Measurements from ENCODE around the gene TTLL5. TPM values are rescaled to one million over a fixed set of nuclear protein-coding genes. Genes with fewer than 3 reads are reported as not detected.

Gene TTLL5
- total RNA-seq, 2 donors from 2014 or later: 26.5 to 37.3 TPM

- no peaks in the 10 kb centered on the region for H3K9me3 ChIP-seq
- no peaks in the 10 kb centered on the region for H3K27me3 ChIP-seq
- TF ChIP-seq CTCF (IDR thresholded peaks at IDR 0.05): no peak
- no peaks in the 10 kb centered on the region for H3K4me1 ChIP-seq
- no peak overlapping the region for H3K9ac ChIP-seq (ENCODE audit: low read depth in 2 of 2, low read length in 2 of 2)
- intact Hi-C loops (cut with DNase I): no loop called here
- H3K4me3 ChIP-seq: no peak overlapping the region
- no peak for DNase-seq
- H3K36me3 ChIP-seq: no peaks in the 10 kb centered on the region
- no peak overlapping the region for H3K27ac ChIP-seq
These were observed 112.0 kb downstream of the TTLL5 start for GRCh38 chr14:75773046-75773445.

GRCh38 chr14:75781096-75781495 lies 120.0 kb downstream of the TTLL5 start:
- intact Hi-C loops (cut with DNase I): no loop called here
- DNase-seq: no peak
- Histone ChIP-seq H3K36me3 (no peaks in the 10 kb centered on the region), H3K27ac (no peak overlapping the region), H3K9ac (ENCODE audit: low read depth in 2 of 2, low read length in 2 of 2) (no peak overlapping the region), H3K4me3 (no peak overlapping the region), H3K9me3 (no peaks in the 10 kb centered on the region), H3K4me1 (no peaks in the 10 kb centered on the region), H3K27me3 (no peaks in the 10 kb centered on the region)
- no peak for TF ChIP-seq CTCF (IDR thresholded peaks at IDR 0.05)

- H3K27ac ChIP-seq: no peak overlapping the region
- DNase-seq: no peak
- no peak for TF ChIP-seq CTCF (IDR thresholded peaks at IDR 0.05)
- intact Hi-C loops (cut with DNase I): no loop called here
- H3K36me3 ChIP-seq: no peaks in the 10 kb centered on the region
- H3K4me3 ChIP-seq: no peak overlapping the region
- no peak overlapping the region for H3K9ac ChIP-seq (ENCODE audit: low read depth in 2 of 2, low read length in 2 of 2)
- no peaks in the 10 kb centered on the region for H3K27me3 ChIP-seq
- H3K4me1 ChIP-seq: no peaks in the 10 kb centered on the region
- H3K9me3 ChIP-seq: no peaks in the 10 kb centered on the region
These were observed 122.1 kb downstream of the TTLL5 start for GRCh38 chr14:75783184-75783583.

- Histone ChIP-seq H3K27ac (no peak overlapping the region), H3K36me3 (no peaks in the 10 kb centered on the region), H3K4me1 (no peaks in the 10 kb centered on the region), H3K9me3 (no peaks in the 10 kb centered on the region), H3K27me3 (no peaks in the 10 kb centered on the region), H3K4me3 (no peak overlapping the region), H3K9ac (ENCODE audit: low read depth in 2 of 2, low read length in 2 of 2) (no peak overlapping the region)
- TF ChIP-seq CTCF (IDR thresholded peaks at IDR 0.05): no peak
- intact Hi-C loops (cut with DNase I): no loop called here
- no peak for DNase-seq
These were observed 122.7 kb downstream of the TTLL5 start for GRCh38 chr14:75783602-75784313.

- Histone ChIP-seq H3K27me3 (no peaks in the 10 kb centered on the region), H3K36me3 (no peaks in the 10 kb centered on the region), H3K9ac (ENCODE audit: low read depth in 2 of 2, low read length in 2 of 2) (no peak overlapping the region), H3K4me3 (no peak overlapping the region), H3K27ac (no peak overlapping the region), H3K9me3 (no peaks in the 10 kb centered on the region), H3K4me1 (no peaks in the 10 kb centered on the region)
- intact Hi-C loops (cut with DNase I): no loop called here
- TF ChIP-seq CTCF (IDR thresholded peaks at IDR 0.05): no peak
- no peak for DNase-seq
These were observed 123.3 kb downstream of the TTLL5 start for GRCh38 chr14:75784314-75784686.
